ENCODE data around the gene PIANP.
"Not testable (repeated sequence)": the region's sequence is repeated elsewhere in the genome, so short reads cannot be mapped to it uniquely, and the experiment has no call there.

Gene PIANP

GRCh38 chr12:6742834-6743233 lies 42.2 kb upstream of the PIANP start:
- no peaks in the 10 kb centered on the region for H3K4me1 ChIP-seq
- no peaks in the 10 kb centered on the region for H3K36me3 ChIP-seq (ENCODE audit: control insufficient read depth, insufficient read depth, low read length)
- no peaks in the 10 kb centered on the region for H3K9me3 ChIP-seq (ENCODE audit: control insufficient read depth, low read length)
- H3K4me2 ChIP-seq (ENCODE audit: low read length) = no peak overlapping the region
- no peak overlapping the region for H3K27ac ChIP-seq
- H3K79me2 ChIP-seq = no peaks in the 10 kb centered on the region
- no peak overlapping the region for H3K9ac ChIP-seq
- TF ChIP-seq CTCF (IDR thresholded peaks at IDR 0.05) = no peak
- no peak overlapping the region for H2AFZ ChIP-seq
- H3K4me3 ChIP-seq (ENCODE audit: low read depth, low read length) = no peak overlapping the region
- no peaks in the 10 kb centered on the region for H3K27me3 ChIP-seq (ENCODE audit: control insufficient read depth, insufficient read depth, low read length)

GRCh38 chr12:6742080-6742479 lies 41.5 kb upstream of the PIANP start:
- H3K4me2 ChIP-seq (ENCODE audit: low read length); H3K9ac ChIP-seq; H3K36me3 ChIP-seq (ENCODE audit: control insufficient read depth, insufficient read depth, low read length); H3K27ac ChIP-seq; H3K4me3 ChIP-seq (ENCODE audit: low read depth, low read length); H2AFZ ChIP-seq; H3K9me3 ChIP-seq (ENCODE audit: control insufficient read depth, low read length); H3K4me1 ChIP-seq; H3K27me3 ChIP-seq (ENCODE audit: control insufficient read depth, insufficient read depth, low read length); H3K79me2 ChIP-seq: not testable (repeated sequence)

- H3K4me1 ChIP-seq = peaks cover 4% of the 10 kb centered on the region
- no peaks in the 10 kb centered on the region for H3K27me3 ChIP-seq (ENCODE audit: control insufficient read depth, insufficient read depth, low read length)
- no peak overlapping the region for H3K4me3 ChIP-seq (ENCODE audit: low read depth, low read length)
- no peak overlapping the region for H3K27ac ChIP-seq
- no peak overlapping the region for H2AFZ ChIP-seq
- H3K9ac ChIP-seq = no peak overlapping the region
- no peak overlapping the region for H3K4me2 ChIP-seq (ENCODE audit: low read length)
- H3K79me2 ChIP-seq = no peaks in the 10 kb centered on the region
- no peak for TF ChIP-seq CTCF (IDR thresholded peaks at IDR 0.05)
- no peaks in the 10 kb centered on the region for H3K9me3 ChIP-seq (ENCODE audit: control insufficient read depth, low read length)
- no peaks in the 10 kb centered on the region for H3K36me3 ChIP-seq (ENCODE audit: control insufficient read depth, insufficient read depth, low read length)
Observed at GRCh38 chr12:6736754-6737153, 36.1 kb upstream of the PIANP start.

- H3K4me1 ChIP-seq = peaks cover 4% of the 10 kb centered on the region
- H3K4me2 ChIP-seq (ENCODE audit: low read length) = no peak overlapping the region
- no peaks in the 10 kb centered on the region for H3K9me3 ChIP-seq (ENCODE audit: control insufficient read depth, low read length)
- no peaks in the 10 kb centered on the region for H3K27me3 ChIP-seq (ENCODE audit: control insufficient read depth, insufficient read depth, low read length)
- no peaks in the 10 kb centered on the region for H3K79me2 ChIP-seq
- no peaks in the 10 kb centered on the region for H3K36me3 ChIP-seq (ENCODE audit: control insufficient read depth, insufficient read depth, low read length)
- no peak overlapping the region for H3K9ac ChIP-seq
- H3K4me3 ChIP-seq (ENCODE audit: low read depth, low read length) = no peak overlapping the region
- H3K27ac ChIP-seq = peak overlapping the region; percentile 47
- TF ChIP-seq CTCF (IDR thresholded peaks at IDR 0.05) = peak; percentile 80
- peak overlapping the region; percentile 50 for H2AFZ ChIP-seq
Observed at GRCh38 chr12:6735448-6736191, 35.0 kb upstream of the PIANP start.

GRCh38 chr12:6734506-6735387 lies 34.1 kb upstream of the PIANP start:
- Histone ChIP-seq H3K4me2 (ENCODE audit: low read length) (no peak overlapping the region), H3K9ac (no peak overlapping the region), H3K4me1 (peaks cover 4% of the 10 kb centered on the region), H2AFZ (no peak overlapping the region), H3K79me2 (no peaks in the 10 kb centered on the region), H3K27ac (no peak overlapping the region), H3K9me3 (ENCODE audit: control insufficient read depth, low read length) (no peaks in the 10 kb centered on the region), H3K36me3 (ENCODE audit: control insufficient read depth, insufficient read depth, low read length) (no peaks in the 10 kb centered on the region), H3K4me3 (ENCODE audit: low read depth, low read length) (no peak overlapping the region), H3K27me3 (ENCODE audit: control insufficient read depth, insufficient read depth, low read length) (no peaks in the 10 kb centered on the region)
- no peak for TF ChIP-seq CTCF (IDR thresholded peaks at IDR 0.05)

Measured in parathyroid adenoma (tissue), 2 donors.